GM12878 (cell line): Measurements from ENCODE around the gene GMPPA. TPM values are rescaled to one million over a fixed set of nuclear protein-coding genes. Genes with fewer than 3 reads are reported as not detected.

Experiments used
- ATF3 ChIP-seq: IDR thresholded peaks from 2 replicates; pipeline ENCODE4 v1.6.1; 2011; ENCODE audit warnings: low read depth, mild to moderate bottlenecking, low read length, moderate library complexity, borderline replicate concordance; ENCODE audit errors: extremely low read depth
- DPF2 ChIP-seq: fragments of 450-650 bp; IDR thresholded peaks from 2 replicates; pipeline ENCODE4 v1.6.1; 2017; ENCODE audit warnings: mild to moderate bottlenecking
- EZH2 ChIP-seq: IDR thresholded peaks from 2 replicates; pipeline ENCODE4 v1.6.1; 2012; ENCODE audit warnings: low read depth, mild to moderate bottlenecking, control low read depth, inconsistent platforms, low read length, borderline replicate concordance; ENCODE audit not compliant: control insufficient read depth
- GATAD2B ChIP-seq: fragments of 450-650 bp; conservative IDR thresholded peaks from 2 replicates; pipeline ENCODE4 v1.6.1; 2017; ENCODE audit warnings: low read depth, mild to moderate bottlenecking, moderate library complexity
- LARP7 ChIP-seq: fragments of 450-650 bp; IDR thresholded peaks from 2 replicates; pipeline ENCODE4 v1.6.1; 2017; ENCODE audit warnings: mild to moderate bottlenecking
- PML ChIP-seq: IDR thresholded peaks from 2 replicates; pipeline ENCODE4 v1.6.1; 2012; ENCODE audit warnings: low read length, inconsistent platforms
- SP1 ChIP-seq: IDR thresholded peaks from one replicate; pipeline ENCODE4 v1.6.1; 2011; ENCODE audit warnings: low read depth, low read length
- TAF1 ChIP-seq: IDR thresholded peaks from 2 replicates; pipeline ENCODE4 v1.6.1; 2011; ENCODE audit warnings: mild to moderate bottlenecking, low read depth, low read length, borderline replicate concordance
- YBX1 ChIP-seq: fragments of 450-650 bp; IDR thresholded peaks from 2 replicates; pipeline ENCODE4 v1.6.1; 2016; ENCODE audit warnings: antibody characterized with exemption
- YY1 ChIP-seq: IDR thresholded peaks from 2 replicates; pipeline ENCODE4 v1.6.1; 2011; ENCODE audit warnings: low read depth, mild to moderate bottlenecking, low read length
- ZBTB4 ChIP-seq: fragments of 450-650 bp; formaldehyde crosslinking; IDR thresholded peaks from 2 replicates; pipeline ENCODE4 v1.4.0; 2022; ENCODE audit warnings: mild to moderate bottlenecking, moderate library complexity
- ZNF207 ChIP-seq: fragments of 450-650 bp; IDR thresholded peaks from 2 replicates; pipeline ENCODE4 v1.6.1; 2014; ENCODE audit warnings: antibody characterized with exemption, mild to moderate bottlenecking, borderline replicate concordance
- ZNF217 ChIP-seq: fragments of 450-650 bp; IDR thresholded peaks from 2 replicates; pipeline ENCODE4 v1.6.1; 2017; ENCODE audit warnings: antibody characterized with exemption, mild to moderate bottlenecking
- ZZZ3 ChIP-seq: IDR thresholded peaks from 2 replicates; pipeline ENCODE4 v1.6.1; 2011; ENCODE audit warnings: low read depth; ENCODE audit not compliant: control insufficient read depth, insufficient read length
- polyA plus RNA-seq, 11 experiments: library from polyadenylated mRNA; depleted of rRNA in 4 of 11; unstranded in 6 of 11; stranded (reverse) in 5 of 11; fragments of >200 nt; fragmentation: Nextera tagmentation in 4 of 11; fragmentation: Illumina TruSeq in 1 of 11; extraction: Ambion mirVana in 4 of 11; extraction: Trizol in 1 of 11; gene quantifications; 1 replicate in 1 of 11; 2 replicates in 10 of 11; pipeline versions ENCODE4 v1.2.1 to v1.2.3, GENCODE V29; 2011 to 2016; ENCODE audit warnings: inconsistent platforms in 2 of 11, missing spikeins in 2 of 11, low read depth in 1 of 11
- total RNA-seq, 4 experiments: library from RNA; depleted of rRNA in 3 of 4; stranded (reverse); fragments of >200 nt in 3 of 4; fragmentation: Illumina TruSeq in 1 of 4; extraction: Trizol in 1 of 4; gene quantifications; 2 replicates each; pipeline versions ENCODE4 v1.2.1 to v1.2.3, GENCODE V29; 2013 to 2021
- TF ChIP-seq, protein P1 (sequence below): fragments of 450-650 bp; IDR thresholded peaks from 2 replicates; pipeline ENCODE4 v1.6.1; 2018; ENCODE audit warnings: mild to moderate bottlenecking, low read depth, moderate library complexity; ENCODE audit not compliant: partially characterized antibody
- TF ChIP-seq, protein P2 (sequence below): fragments of 450-650 bp; IDR thresholded peaks from 2 replicates; pipeline ENCODE4 v1.6.1; 2016; ENCODE audit warnings: mild to moderate bottlenecking
- TF ChIP-seq, protein P3 (sequence below): fragments of 150-350 bp; IDR thresholded peaks from 2 replicates; pipeline ENCODE4 v1.6.1; 2014; ENCODE audit warnings: mild to moderate bottlenecking, low read depth, low read length

The GMPPA gene
- total and polyA plus RNA-seq, 10 of the 15 experiments (the other 5 are each of a cell fraction or from before 2014, with no cell fraction given) = 1.9 to 83.2 (median 45.0) TPM

DNA sequence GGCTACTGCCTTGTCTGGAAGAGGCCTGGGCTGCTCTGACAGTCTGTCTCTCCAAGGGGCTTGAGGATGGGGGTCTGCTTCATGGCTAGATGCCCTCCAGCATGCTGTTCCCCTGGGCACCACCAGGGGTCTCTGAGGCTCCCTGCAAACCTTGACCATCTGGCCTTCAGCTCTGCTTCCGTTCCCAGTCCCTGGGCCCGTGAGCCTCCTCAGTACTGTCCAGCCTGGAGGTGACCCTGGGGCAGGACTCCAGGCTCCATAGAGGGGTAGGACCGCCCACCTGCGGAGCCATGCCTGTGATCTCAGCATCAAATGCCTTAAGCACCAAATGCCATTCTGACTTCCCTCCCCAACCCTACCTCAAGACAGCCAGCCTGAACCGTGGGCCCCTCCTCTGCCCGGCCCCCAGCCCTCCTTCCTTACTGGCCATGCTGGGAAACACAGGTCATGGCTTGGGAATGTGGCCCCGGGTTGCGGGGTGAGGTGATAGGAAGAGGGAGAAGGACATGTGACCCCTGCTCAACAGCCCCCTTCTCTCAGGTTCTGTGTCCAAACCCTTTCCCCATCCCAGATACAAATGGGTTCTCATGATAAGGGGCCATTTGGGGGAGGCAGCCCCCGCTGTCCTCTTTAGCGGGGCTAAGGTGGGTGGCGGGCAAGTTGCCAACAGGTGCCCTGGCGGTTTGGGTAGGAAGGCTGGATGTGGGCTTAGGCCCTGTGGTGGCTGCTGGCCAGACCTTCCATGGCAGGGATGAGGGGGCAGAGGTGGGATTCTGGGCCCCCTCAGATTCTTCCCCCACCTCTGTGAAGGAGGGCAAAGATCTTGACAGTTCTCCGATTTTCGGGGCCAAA is 39.0 kb upstream of the GMPPA start (continued):
- TF ChIP-seq ZBTB4 (CRISPR knock-in tag) = no peak
- TF ChIP-seq DPF2 = no peak
- TF ChIP-seq, protein P1, sequence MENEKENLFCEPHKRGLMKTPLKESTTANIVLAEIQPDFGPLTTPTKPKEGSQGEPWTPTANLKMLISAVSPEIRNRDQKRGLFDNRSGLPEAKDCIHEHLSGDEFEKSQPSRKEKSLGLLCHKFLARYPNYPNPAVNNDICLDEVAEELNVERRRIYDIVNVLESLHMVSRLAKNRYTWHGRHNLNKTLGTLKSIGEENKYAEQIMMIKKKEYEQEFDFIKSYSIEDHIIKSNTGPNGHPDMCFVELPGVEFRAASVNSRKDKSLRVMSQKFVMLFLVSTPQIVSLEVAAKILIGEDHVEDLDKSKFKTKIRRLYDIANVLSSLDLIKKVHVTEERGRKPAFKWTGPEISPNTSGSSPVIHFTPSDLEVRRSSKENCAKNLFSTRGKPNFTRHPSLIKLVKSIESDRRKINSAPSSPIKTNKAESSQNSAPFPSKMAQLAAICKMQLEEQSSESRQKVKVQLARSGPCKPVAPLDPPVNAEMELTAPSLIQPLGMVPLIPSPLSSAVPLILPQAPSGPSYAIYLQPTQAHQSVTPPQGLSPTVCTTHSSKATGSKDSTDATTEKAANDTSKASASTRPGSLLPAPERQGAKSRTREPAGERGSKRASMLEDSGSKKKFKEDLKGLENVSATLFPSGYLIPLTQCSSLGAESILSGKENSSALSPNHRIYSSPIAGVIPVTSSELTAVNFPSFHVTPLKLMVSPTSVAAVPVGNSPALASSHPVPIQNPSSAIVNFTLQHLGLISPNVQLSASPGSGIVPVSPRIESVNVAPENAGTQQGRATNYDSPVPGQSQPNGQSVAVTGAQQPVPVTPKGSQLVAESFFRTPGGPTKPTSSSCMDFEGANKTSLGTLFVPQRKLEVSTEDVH = no peak
- TF ChIP-seq, protein P2, sequence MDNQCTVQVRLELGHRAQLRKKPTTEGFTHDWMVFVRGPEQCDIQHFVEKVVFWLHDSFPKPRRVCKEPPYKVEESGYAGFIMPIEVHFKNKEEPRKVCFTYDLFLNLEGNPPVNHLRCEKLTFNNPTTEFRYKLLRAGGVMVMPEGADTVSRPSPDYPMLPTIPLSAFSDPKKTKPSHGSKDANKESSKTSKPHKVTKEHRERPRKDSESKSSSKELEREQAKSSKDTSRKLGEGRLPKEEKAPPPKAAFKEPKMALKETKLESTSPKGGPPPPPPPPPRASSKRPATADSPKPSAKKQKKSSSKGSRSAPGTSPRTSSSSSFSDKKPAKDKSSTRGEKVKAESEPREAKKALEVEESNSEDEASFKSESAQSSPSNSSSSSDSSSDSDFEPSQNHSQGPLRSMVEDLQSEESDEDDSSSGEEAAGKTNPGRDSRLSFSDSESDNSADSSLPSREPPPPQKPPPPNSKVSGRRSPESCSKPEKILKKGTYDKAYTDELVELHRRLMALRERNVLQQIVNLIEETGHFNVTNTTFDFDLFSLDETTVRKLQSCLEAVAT = no peak
- no peak for TF ChIP-seq YBX1
- TF ChIP-seq LARP7 = no peak
- no peak for TF ChIP-seq ZNF217
- no peak for TF ChIP-seq ZZZ3
- no peak for TF ChIP-seq ZNF207
- TF ChIP-seq ATF3 = no peak
- TF ChIP-seq, protein P3, sequence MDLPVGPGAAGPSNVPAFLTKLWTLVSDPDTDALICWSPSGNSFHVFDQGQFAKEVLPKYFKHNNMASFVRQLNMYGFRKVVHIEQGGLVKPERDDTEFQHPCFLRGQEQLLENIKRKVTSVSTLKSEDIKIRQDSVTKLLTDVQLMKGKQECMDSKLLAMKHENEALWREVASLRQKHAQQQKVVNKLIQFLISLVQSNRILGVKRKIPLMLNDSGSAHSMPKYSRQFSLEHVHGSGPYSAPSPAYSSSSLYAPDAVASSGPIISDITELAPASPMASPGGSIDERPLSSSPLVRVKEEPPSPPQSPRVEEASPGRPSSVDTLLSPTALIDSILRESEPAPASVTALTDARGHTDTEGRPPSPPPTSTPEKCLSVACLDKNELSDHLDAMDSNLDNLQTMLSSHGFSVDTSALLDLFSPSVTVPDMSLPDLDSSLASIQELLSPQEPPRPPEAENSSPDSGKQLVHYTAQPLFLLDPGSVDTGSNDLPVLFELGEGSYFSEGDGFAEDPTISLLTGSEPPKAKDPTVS = no peak
- no peak for TF ChIP-seq EZH2
- TF ChIP-seq SP1 = no peak
- no peak for TF ChIP-seq GATAD2B
- no peak for TF ChIP-seq TAF1
- TF ChIP-seq YY1 = 0 out of 2 replicates have a peak, but pooled peaks have one; percentile 24
- TF ChIP-seq PML = no peak
